GM18520 (cell line): ENCODE measurements around the gene PRKCG.

Experiments used
- ATAC-seq: cut with Tn5 transposase; IDR thresholded peaks from one replicate; pipeline ENCODE4 v1.9.1; 2021; ENCODE audit not compliant: unreplicated experiment

PRKCG gene

DNA sequence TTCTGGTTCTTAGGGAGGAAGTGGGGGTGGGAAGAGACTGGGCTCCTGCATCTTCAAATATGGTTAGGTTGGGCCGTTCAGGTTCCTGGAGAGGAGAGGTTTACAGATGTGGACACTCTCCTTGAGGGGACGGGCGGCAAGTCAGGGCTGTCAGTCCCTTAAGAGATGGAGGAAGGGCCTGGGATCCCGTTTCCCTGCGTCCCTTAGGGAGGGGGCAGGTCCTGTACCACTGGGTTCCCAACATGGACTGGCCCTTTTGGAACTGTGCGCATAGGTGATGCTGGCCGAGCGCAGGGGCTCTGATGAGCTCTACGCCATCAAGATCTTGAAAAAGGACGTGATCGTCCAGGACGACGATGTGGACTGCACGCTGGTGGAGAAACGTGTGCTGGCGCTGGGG, 16.2 kb downstream of the PRKCG start:
- ATAC-seq: no peak

DNA sequence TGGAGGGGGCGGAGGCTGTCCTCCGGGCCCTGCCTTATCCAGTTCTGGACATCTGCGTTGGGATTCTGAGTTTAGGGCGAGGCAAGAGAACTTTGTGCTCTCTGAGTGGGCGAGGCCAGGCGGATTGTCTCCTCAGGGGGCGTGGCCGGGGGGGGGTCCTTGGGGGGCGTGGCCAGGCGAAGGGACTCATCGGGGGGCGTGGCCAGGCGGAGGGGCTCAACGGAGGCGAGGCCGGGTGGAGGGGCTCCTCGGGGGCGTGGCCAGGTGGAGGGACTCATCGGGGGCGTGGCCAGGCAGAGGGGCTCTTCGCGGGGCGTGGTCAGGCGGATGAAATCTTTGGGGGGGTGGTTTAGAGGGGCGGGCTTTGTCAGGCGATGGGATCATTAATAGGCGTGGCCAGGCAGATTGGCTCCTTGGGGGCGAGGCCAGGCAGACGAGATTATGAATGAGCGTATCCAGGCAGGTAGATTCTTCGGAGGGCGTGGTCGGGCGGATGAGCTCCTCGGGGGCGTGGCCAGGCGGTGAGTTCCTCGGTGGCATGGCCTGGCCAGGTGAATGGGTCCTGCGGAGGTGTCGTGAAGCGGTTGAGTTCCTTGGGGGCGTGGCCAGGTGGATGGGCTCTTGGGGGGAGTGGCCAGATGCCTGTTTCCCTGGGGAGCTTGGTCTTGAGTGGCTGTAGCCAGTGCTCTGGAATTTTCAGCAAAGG, 16.8 kb downstream of the PRKCG start:
- no peak for ATAC-seq

DNA sequence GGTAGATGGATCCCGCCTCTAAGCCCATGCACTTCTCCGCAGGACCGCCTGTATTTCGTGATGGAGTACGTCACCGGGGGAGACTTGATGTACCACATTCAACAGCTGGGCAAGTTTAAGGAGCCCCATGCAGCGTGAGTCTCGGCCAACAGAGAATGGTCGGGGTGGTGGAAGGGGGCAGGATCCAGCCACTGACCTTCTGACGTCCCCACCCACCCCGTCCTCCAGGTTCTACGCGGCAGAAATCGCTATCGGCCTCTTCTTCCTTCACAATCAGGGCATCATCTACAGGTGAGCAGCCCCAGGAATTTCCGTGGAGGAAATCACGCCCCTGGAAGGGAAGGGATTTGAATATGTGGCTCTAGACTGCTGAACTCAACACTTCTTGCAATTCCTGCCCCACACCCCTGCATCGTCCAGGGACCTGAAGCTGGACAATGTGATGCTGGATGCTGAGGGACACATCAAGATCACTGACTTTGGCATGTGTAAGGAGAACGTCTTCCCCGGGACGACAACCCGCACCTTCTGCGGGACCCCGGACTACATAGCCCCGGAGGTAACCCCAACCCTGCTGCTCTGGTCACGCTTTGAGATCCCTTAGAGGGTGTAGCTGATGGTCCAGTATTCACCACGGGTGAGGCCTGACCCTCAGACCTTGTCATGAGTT, 18.3 kb downstream of the PRKCG start:
- no peak for ATAC-seq

DNA sequence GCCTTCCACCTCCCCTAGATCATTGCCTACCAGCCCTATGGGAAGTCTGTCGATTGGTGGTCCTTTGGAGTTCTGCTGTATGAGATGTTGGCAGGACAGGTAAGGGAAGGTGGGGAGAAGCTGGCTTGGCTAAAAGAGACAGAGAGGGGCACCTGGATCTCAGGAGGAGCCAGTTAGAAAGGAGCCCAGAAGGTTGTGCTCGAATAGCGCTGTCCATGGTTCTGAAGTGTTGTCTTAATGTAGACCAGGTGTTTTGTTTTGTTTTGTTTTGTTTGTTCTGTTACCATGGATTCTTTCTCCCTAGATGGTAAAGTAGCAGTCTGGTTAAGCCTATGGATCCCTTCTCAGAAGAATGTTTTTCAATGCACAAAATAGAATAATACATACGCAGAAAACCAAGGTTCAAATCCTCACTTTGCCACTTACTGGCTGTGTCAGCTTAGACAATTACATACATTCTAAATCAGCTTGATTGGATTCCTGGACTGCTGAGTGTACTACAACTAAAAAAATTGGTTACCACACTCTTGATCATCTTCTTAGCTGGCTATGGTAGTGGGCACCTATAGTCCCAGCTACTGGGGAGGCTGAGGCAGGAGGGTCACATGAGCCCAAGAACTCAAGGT, 21.2 kb downstream of the PRKCG start:
- ATAC-seq: no peak

DNA sequence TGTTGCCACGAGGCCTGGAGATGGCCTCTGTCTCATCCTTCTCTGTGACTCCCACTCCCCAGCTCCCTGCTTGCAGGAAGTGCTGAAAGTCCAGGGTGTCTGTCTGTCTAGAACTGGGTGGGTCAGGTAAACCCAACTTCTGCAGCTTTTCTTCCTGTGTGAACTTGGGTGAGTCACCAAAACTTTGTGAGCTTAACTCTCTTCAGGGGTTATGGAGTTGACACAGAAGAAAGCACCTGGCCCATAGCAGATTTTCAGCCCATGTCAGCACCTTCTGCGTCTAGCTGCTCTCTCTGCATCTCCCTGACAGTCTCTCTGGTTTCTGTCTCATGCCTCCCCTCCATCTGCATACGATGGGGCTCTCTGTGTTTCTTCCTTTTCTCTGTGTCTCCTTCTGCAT, 22.9 kb downstream of the PRKCG start:
- no peak for ATAC-seq

DNA sequence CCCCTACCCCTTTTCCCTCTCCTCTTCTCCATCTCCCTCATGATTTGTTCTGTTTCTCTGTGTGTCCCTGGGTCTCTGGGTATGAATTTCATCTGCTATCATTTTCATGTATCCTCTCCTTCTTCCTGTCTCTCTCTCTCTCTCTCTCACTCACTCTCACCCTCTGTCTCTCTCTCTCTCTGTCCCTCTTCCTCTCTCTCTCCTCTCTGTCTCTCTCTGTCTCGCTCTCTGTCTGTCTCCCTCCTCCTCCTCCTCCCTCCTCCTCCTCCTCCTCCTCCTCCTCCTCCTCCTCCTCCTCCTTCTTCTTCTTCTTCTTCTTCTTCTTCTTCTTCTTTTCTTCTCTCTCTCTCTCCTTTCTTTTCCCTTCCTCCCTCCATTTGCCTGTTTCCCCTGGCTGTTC, 23.8 kb downstream of the PRKCG start:
- ATAC-seq: no peak

DNA sequence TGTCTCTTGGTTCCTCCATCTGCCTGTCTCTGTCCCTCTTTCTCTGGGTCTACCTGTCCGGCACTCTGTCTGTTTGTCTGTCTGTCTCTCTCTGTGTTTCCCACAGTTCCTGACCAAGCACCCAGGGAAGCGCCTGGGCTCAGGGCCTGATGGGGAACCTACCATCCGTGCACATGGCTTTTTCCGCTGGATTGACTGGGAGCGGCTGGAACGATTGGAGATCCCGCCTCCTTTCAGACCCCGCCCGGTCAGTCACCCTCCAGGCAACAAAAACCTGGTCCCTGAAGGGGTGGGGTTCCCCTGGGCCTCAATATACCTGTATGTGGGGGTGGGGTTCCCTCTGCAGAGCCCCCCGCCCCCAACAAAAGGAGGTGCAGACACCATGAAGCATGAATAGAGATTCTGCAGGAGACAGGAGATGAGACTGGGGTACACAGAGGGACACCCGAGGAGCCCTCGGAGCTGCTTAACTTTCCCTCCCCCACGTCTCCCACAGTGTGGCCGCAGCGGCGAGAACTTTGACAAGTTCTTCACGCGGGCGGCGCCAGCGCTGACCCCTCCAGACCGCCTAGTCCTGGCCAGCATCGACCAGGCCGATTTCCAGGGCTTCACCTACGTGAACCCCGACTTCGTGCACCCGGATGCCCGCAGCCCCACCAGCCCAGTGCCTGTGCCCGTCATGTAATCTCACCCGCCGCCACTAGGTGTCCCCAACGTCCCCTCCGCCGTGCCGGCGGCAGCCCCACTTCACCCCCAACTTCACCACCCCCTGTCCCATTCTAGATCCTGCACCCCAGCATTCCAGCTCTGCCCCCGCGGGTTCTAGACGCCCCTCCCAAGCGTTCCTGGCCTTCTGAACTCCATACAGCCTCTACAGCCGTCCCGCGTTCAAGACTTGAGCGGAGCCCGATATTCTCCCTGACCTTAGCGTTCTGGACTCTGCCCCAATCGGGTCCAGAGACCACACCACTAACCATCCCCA, 24.5 kb downstream of the PRKCG start:
- ATAC-seq: no peak

DNA sequence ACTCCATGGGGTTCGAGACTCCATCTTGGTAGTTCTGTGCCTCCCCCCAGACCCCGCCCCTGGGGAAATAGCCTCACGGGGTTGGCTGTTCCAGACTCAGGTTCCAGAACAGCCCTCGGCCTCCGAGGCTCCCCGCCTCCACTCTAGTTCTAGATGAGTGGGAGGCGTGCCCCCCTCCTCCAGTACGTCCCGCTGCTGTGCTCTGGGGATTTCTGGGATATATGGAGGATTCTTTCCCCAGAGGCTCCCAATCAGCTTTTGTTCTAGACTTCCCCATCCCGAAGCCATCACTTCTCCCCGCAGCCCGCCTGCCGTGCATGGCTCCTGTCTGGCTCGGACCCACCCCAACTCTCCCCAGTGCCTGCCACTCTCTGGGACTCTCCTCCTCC, 25.2 kb downstream of the PRKCG start:
- no peak for ATAC-seq

DNA sequence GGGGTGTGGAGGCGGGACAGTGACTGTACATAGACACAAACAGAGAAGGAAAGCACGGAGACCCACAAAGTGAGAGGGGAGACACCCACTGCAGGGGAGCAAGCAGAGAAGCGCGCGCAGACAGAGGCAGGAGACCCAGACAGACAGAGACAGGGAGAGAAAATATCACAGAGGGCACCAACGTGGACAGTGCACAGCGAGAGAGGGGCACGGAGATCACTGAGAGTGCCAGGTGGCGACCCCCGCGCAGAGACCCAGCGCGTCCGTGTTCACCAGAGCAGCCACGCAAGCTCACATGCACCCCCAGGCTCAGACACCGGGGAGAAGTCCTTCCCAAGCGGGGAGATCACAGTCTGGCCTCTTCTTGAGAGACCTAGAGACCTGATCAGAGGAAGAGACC, 25.7 kb downstream of the PRKCG start:
- ATAC-seq: no peak

DNA sequence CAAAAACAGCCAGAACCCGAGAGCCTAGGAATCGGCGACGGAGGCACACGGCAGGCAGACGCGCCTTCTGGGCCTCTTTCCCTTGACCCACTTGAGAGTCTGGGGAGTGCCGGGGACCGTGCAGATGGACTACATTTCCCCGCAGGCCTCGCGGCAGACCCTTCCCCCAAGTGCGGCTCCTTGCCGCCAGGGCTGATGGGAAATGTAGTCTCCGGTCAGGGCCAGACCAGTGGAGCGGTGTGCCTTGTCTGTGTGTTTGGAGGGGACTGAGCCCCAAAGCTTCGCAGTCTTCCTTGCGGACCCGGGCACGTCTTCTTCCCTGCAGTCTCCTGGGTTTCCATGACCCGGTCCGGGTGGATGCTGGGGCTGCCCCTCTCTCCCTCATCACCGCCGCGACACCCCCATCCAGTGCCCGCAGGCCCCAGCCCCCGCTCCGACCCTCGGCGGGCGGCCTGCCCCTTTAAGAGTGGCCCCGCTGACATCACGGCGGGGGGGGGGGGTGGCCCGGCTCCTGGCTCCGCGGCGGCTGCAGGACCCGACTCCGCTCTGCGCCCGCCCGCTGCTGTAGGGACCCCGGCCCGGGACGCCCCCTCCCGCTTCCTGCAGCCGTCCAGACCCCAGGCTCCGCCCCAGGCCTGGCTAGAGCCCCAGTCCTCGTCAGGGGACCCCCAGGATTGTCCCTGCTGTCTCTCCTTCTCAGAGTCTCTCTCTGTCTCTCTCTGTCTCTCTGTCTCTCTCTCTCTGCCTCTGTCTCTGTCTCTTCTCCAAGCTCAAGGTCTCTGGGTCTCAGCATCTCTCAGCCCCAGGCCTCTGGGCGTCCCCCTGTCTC, 26.3 kb downstream of the PRKCG start:
- ATAC-seq: no peak

DNA sequence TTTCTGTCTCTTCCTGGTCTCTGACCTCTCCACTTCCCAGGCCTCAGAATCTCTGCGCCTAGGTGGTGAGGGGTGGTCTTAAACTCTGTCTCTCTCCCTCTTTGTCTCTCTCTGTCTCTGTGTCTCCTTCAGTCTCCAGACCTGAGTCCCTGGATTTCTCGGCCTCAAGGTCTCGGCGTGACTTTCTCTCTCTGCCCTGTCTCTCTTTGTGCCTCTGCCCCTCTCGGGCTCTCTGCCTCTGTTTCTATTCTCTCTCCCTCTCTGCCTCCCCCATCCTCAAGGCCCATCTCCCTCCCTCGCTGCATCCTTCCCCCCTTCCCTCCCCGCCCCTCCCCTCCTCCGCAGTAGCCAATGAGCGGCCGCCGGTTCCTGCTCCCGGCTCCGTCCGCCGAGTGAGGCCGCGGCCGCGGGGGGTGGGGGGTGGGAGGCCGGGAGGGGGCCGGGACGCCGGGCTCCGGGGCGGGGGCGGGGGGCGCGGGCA, 27.0 kb downstream of the PRKCG start, which contains the start of gene CACNG7:
Gene CACNG7 (plus strand): TSS at position 344 of the 481 bp plus-strand sequence. CDS start 3,554 bp downstream, outside the sequence.
- ATAC-seq: no peak

DNA sequence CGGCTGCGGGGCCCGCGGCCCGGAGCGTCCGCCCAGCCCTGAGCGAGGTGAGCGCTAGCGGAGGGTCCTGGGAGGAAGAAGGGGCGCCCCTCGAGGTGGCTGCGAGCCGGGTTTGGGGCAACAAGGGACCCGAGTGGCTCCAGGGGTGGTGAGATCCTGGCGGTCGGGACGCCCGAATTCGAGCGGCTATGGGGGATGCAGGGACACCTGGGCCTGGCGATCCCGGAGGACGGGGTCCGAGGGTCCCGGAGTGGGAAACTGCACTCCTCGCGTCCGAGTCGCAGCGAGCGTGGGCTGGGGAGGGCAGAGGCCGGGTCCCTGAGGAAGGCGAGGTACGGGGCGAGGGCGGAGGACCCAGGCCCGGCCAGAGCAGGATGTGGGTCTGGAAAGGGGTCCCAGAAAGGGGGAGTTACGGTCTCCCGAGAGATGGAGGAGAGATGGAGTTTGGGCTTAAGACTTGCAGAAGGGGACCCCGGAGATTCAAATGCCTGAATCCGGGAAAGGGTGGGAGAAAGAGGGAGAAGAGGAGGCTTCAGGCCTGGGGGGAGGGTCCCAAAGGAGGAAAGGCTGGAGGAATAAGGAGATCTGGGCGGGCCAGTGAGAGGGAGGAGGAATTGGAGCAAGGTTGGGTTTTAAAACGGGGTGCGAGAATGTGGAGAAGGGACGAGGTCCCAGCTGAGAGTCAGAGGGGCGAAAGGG, 27.6 kb downstream of the PRKCG start:
- no peak for ATAC-seq

DNA sequence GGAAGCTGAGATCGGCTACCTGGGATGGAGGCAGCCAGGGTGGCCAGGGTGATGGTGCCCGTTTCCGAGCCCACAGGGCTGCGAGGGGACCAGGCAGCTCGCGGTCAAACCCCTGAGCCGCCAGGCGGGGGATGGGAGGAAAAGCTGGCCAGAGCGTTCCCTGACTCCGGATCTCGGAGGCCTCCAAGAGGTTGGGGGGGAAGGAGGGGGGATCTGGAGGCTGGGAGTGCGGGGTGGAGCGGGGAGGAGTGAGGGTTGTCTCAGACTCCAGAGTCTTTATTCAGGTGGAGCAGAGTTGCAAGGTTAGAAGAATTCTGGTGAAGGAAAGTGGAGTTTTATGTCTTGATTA, 28.1 kb downstream of the PRKCG start:
- no peak for ATAC-seq

DNA sequence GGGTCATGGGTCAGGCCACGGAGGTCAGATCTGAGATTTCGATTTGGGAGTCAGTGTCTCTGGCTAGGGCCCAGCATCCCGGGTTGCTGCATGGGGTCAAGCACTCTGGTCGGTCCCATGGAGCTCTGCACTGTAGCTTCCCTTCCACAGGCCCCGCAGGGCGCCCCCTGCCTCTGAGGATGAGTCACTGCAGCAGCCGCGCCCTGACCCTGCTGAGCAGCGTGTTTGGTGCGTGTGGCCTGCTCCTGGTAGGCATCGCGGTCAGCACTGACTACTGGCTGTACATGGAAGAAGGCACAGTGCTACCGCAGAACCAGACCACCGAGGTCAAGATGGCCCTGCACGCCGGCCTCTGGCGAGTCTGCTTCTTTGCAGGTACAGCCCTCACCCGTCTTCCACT, 30.7 kb downstream of the PRKCG start:
- ATAC-seq: no peak

DNA sequence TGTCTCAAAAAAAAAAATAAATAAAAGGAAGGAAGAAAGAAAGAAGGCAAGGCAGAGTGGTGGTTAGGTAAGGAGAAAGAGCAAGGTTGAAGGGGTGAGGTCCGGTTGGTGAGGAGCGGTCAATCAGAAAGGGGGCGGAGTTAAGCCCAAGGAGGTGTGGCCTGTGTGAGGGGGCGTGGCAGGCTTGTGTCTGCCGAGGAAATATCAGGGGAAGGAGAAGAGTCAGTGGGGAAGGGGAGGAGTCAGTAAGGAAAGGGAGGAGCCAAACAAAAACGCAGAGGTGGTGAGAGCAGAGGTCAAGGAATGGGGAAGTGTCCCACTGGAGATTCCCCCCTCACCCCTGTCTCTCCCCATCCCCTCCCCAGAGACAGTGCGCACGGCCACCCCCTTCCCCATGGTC, 33.0 kb downstream of the PRKCG start:
- ATAC-seq: no peak

DNA sequence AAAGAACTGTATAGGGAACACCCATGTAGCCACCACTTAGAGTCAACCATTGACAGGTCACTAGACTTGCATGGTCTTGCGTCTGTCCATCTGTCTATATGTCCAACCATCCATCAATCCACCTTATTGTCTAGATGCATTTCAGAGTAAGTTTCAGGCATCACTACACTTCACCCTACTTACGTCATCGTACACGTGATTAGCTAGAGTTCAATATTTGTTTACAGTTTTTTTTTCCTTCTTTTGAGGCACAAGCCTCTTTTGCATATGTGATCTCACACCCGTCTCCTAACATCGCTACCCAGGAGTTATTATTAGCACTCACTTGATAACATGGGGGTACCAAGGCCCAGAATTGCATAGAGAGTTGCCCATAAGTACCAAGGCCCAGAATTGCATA, 34.0 kb downstream of the PRKCG start:
- no peak for ATAC-seq

DNA sequence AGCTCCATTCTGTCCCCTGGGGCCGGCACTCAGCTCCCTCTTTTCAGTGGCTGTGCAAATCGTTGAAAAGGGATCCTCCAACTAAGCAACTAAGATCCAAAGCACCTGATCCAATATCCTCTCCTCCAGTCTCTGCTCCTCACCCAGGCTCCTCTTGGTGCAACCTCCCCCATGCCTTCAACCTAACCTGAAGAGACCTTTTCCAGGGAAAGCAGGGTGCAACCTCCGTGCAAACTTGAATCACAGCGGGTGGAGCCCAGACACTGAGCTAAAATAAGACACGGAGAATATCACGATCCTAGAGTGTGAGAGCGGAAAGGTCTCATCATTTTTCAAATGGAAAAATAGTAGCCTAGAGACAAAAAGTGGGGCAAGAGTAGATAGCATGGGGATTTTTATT, 35.4 kb downstream of the PRKCG start:
- no peak for ATAC-seq

DNA sequence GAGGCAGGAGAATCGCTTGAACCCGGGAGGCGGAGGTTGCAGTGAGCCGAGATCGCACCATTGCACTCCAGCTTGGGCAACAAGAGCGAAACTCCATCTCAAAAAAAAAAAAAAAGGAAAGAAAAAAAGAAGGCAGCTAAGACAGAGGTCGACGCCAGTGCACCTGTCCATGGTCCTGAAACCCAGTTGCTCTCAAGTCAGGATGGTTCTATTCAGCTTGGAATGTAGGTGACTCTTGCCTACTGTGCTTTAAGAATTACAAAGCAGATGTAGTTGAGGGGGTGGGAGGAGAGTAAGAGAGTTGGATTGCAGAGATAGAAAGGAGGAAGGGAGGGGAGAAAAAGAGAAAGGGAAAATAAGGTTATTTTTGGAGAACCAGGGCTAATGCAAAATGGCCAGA, 45.7 kb downstream of the PRKCG start:
- no peak for ATAC-seq

DNA sequence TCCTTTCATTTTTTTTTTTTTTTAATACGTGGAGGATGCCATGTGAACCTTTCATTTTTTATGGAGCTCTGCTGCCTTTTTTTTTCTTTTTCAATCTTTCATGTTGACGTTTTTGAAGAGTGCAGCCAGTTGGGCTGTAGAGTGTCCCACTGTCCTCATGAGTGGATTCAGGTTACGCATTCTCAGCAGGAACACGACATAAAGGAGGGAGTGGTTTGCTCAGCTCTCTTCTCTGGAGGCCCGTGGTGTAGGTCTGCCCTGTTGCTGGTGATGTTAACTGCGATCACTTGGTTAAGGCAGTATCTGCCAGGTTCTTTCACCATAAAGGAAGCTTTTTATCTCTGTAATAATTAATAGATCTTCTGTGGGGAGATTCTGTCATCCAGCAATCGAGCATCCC, 54.0 kb downstream of the PRKCG start:
- ATAC-seq: no peak
